Measurements from ENCODE around the gene OBSCN.

- TF ChIP-seq CTCF (conservative IDR thresholded peaks at IDR 0.05 in 1 of 2, IDR thresholded peaks at IDR 0.05 in 1 of 2; ENCODE audit: extremely low read depth in 1 of 2, insufficient read depth in 1 of 2, low read depth in 1 of 2, low read length in 2 of 2) (no peak), EZH2 (IDR thresholded peaks at IDR 0.05; ENCODE audit: borderline replicate concordance, low read length) (no peak)
Measured at GRCh38 chr1:228267962-228268880, 60.4 kb downstream of the OBSCN start.

All from mammary epithelial cell (primary cell).